HepG2 (cell line): ENCODE measurements around the gene CLDN14.

Experiments used
- CREB1 ChIP-seq, 2 experiments: fragments of 450-650 bp in 1 of 2; IDR thresholded peaks; 2 replicates each; pipeline ENCODE4 v1.6.1; 2016 to 2017; ENCODE audit warnings: control low read depth in 1 of 2, mild to moderate bottlenecking in 1 of 2, missing compliant biosample characterization in 1 of 2, missing genetic modification characterization in 1 of 2
- IRF2 ChIP-seq: IDR thresholded peaks from 2 replicates; pipeline ENCODE4 v1.6.1; 2018; ENCODE audit warnings: missing genetic modification reagents, missing compliant biosample characterization
- TF ChIP-seq, protein P1 (sequence below): sonication (generic); formaldehyde crosslinking; IDR thresholded peaks from 2 replicates; pipeline ENCODE4 v1.5.1; 2020; ENCODE audit warnings: mild to moderate bottlenecking, missing genetic modification reagents, moderate library complexity

GRCh38 chr21:36422279-36423098 is 57.4 kb downstream of the CLDN14 start:
- no peak for TF ChIP-seq IRF2
- no peak for TF ChIP-seq CREB1 (IDR thresholded peaks at IDR 0.05)
- no peak for TF ChIP-seq CREB1 (CRISPR knock-in tag; IDR thresholded peaks at IDR 0.05)
- TF ChIP-seq, protein P1, sequence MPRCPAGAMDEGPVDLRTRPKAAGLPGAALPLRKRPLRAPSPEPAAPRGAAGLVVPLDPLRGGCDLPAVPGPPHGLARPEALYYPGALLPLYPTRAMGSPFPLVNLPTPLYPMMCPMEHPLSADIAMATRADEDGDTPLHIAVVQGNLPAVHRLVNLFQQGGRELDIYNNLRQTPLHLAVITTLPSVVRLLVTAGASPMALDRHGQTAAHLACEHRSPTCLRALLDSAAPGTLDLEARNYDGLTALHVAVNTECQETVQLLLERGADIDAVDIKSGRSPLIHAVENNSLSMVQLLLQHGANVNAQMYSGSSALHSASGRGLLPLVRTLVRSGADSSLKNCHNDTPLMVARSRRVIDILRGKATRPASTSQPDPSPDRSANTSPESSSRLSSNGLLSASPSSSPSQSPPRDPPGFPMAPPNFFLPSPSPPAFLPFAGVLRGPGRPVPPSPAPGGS (CRISPR knock-in tag) = no peak
